ENCODE data around the gene KRTDAP.
A peak's percentile ranks its signal among the peaks of the same experiment; 100 is the strongest.
"Not testable (repeated sequence)": the region's sequence is repeated elsewhere in the genome, so short reads cannot be mapped to it uniquely, and the experiment has no call there.

The KRTDAP gene

GRCh38 chr19:35484252-35485036 lies 5.8 kb downstream of the KRTDAP start:
- DNase-seq (ENCODE audit: low read depth): no peak

DNA sequence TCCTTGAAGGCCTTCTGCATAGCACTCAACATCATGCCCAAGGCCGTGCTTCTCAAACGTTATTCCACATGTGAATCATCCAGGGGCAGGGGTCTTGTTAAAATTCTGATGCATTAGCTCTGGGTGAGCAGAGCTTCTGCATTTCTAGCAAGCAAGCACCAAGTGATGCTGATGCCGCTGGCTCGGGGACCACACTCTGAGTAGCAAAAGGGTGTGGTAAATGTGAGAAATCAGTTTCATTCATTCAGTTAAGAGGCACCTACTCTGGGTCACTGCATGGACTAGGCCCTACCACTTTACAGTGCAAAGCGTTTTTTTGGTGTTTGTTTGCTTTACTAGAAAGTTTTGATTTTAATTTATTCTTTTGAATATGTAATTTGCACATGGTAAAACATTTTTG lies 7.2 kb downstream of the KRTDAP start:
- no peak for DNase-seq (ENCODE audit: low read depth)

GRCh38 chr19:35478794-35479677 lies 11.2 kb downstream of the KRTDAP start:
- DNase-seq (ENCODE audit: low read depth): no peak

GRCh38 chr19:35476149-35476548 lies 14.1 kb downstream of the KRTDAP start:
- DNase-seq (ENCODE audit: low read depth): no peak

DNA sequence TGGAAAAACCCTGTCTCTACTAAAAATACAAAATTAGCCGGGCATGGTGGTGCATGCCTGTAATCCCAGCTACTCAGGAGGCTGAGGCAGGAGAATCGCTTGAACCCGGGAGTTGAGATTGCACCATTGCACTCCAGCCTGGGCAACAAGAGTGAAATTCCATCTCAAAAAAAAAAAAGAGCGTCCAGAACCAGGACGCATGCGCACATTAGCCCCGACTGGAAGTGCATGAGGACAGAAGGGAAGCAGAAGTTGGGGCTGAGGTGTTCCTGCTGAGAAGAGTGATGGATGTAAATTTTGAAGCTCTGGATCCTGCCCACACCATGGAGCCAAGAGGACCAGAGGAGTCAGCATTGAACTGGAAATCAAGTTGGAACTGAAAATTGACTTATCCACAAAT lies 15.7 kb downstream of the KRTDAP start:
- not testable (repeated sequence) for DNase-seq (ENCODE audit: low read depth)

DNA sequence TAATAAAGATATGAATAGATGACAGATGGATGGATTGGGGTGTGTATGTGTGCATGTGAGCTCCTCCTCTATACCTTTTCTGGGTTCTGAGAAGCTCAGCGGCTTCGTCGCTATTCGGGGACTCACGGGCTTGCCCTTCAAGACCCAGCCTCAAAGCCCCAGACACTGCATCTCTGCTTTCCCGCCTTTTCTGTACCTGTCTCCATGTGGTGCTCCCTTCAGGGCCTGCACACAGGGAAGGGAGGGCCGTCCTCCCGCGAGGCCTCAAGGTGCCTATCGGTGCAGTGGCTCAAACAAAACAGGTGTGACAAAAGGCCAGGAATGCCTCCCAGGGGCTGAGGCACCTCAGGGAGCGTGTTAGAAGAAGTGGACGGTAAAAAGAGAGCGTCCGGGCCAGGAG lies 16.2 kb downstream of the KRTDAP start:
- no peak for DNase-seq (ENCODE audit: low read depth)

GRCh38 chr19:35471946-35472345 lies 18.3 kb downstream of the KRTDAP start:
- no peak for DNase-seq (ENCODE audit: low read depth)

DNA sequence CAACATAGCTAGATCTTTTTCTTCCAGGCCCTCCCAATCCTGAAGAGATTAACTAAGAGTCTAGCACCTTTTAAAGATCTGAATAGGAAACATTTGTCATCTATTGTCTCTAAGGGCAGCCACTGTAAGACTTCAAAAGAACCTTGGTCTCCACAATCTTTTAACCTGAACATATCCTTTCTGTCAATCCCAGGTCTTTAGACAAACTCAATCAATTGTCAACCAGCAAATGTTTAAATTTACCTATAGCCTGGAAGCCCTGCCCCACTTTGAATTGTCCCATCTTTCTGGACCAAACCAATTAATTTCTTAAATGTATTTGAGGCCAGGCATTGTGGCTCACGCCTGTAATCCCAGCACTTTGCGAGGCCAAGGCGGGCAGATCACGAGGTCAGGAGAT lies 19.2 kb downstream of the KRTDAP start:
- not testable (repeated sequence) for DNase-seq (ENCODE audit: low read depth)

DNA sequence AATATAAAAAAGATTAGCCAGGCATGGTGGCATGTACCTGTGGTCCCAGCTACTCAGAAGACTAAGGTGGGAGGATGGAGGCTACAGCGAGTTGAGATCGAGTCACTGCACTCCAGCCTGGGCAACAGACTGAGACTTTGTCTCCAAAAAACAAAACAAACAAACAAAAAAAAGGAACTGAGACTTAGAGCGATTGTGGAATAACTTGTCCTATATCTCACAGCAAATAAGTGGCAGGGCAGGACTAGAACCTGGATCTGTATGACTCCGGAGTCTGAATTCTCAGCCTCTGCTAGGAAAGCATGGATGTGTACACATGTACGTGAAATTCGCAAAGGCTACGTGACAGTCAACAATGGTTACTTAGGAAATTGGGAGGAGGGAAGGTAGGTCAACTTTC lies 20.1 kb downstream of the KRTDAP start:
- no peak for DNase-seq (ENCODE audit: low read depth)

- DNase-seq (ENCODE audit: low read depth): peak; percentile 37
Measured at GRCh38 chr19:35468637-35469036, 21.6 kb downstream of the KRTDAP start.

GRCh38 chr19:35466259-35466658 lies 24.0 kb downstream of the KRTDAP start:
- no peak for DNase-seq (ENCODE audit: low read depth)

GRCh38 chr19:35462956-35463355 lies 27.3 kb downstream of the KRTDAP start:
- DNase-seq (ENCODE audit: low read depth): not testable (repeated sequence)

- DNase-seq (ENCODE audit: low read depth): no peak
Measured at GRCh38 chr19:35462476-35462953, 27.7 kb downstream of the KRTDAP start.

DNA sequence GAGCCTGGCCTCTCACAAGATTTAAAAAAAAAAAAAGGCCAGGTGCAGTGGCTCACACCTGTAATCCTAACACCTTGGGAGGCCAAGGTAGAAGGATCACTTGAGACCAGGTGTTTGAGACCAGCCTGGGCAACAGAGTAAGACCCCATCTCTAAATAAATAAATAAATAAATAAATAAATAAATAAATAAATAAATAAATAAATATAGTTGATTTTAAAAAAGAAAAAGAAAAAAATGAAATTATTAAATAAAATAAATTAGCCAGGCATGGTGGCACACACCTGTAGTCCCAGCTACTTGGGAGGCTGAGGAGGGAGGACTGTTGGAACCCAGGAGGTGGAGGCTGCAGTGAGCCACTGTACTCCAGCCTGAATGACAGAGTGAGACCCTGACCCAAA lies 28.5 kb downstream of the KRTDAP start:
- not testable (repeated sequence) for DNase-seq (ENCODE audit: low read depth)

DNA sequence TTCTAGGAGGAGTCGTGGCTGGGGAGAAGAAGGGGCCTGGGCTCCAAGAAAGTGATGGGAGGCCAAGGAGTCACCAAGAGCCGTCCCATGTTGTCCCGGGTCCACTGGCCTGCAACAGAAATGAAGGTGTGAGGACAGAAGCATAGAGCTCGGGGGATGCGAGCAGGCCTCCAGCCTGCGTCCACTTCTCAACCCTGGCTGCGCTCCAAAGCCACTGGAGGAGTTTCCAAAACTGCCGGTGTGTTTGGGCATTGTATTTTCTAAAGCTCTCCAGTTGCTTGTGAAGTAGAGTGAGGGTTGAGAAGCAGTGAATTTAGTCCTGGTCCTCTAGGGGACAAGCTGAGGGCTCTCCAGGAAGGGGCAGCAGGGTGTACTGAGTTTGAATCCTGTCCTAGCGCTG lies 29.2 kb downstream of the KRTDAP start:
- DNase-seq (ENCODE audit: low read depth): no peak

GRCh38 chr19:35460608-35461007 lies 29.7 kb downstream of the KRTDAP start:
- no peak for DNase-seq (ENCODE audit: low read depth)

DNA sequence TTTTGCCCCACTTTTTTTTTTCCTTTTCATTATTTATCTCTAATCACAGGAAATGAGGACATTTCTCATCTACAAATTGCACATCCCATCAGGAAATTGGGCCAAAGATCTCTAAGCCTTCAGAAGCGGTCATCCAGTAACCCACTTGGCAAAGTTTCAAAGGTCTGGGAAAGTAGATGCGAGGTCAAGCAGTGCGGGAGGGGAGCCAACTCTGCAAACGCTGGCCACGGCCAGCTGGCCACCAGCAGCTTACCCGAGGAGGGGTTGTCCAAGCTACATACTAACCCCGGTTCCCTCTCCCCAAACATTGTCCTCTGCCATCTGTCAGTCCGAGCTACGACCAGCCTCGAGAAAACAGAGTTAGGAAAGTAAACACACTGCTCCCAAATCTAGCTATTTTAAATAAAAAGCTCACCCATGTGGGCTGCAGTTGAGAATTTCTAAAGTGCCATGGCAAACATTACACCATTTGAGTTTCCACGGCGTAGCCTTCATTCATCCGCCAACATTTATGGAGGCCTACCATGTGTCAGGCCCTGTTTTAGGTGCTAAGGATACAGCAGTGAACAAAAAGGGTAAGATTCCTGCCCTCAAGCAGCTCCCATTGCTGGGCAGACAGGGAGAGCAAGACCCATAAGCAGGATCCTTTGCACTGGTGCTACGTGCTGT lies 30.7 kb downstream of the KRTDAP start:
- no peak for DNase-seq (ENCODE audit: low read depth)

- no peak for DNase-seq (ENCODE audit: low read depth)
Measured at GRCh38 chr19:35458731-35459391, 31.4 kb downstream of the KRTDAP start.

DNA sequence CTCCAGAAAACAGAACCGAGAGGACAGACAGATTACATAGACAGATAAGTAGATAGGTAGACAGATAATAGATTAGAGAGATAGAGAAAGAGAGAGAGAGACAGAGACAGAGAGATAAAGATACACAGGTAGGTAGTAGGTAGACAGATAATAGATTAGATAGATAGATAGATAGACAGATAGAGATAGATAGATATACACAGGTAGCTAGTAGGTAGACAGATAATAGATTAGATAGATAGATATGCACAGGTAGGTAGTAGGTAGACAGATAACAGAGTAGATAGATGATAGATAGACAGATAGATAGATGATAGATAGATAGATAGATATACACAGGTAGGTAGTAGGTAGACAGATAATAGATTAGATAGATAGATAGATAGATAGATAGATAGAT lies 32.1 kb downstream of the KRTDAP start:
- no peak for DNase-seq (ENCODE audit: low read depth)

DNA sequence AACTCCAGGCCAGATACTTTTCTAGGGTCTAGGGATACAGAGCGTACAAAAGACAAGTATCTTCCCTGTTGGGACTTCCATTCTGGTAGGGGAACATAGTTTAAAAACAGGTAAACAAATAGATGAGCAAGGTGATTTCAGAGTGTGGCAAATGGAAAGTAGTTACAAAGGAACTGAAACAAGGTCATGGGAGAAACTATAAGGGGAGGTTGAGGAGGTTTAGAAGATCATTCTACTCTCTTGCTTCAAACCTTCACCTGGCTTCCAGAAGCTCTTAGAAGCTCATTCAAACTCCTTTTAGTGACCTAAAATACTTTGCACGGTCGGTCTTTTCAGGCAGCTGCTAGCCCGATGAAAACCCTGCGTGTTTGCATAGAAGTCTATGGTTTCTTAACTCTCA lies 33.1 kb downstream of the KRTDAP start:
- no peak for DNase-seq (ENCODE audit: low read depth)

- no peak for DNase-seq (ENCODE audit: low read depth)
Measured at GRCh38 chr19:35455616-35456201, 34.6 kb downstream of the KRTDAP start.

GRCh38 chr19:35454663-35455062 lies 35.6 kb downstream of the KRTDAP start:
- no peak for DNase-seq (ENCODE audit: low read depth)

All from stimulated activated CD8-positive, alpha-beta memory T cell treated with anti-CD3 and anti-CD28 coated beads, Interleukin-4, amount 100 ng/mL, for 24 hours (primary cell).